GM21423 (cell line): Measurements from ENCODE around the gene ALG11.
"Not testable (repeated sequence)": the region's sequence is repeated elsewhere in the genome, so short reads cannot be mapped to it uniquely, and the experiment has no call there.

Source experiments
- ATAC-seq: cut with Tn5 transposase; IDR thresholded peaks from one replicate; pipeline ENCODE4 v1.9.1; 2021; ENCODE audit warnings: mild to moderate bottlenecking, moderate library complexity; ENCODE audit not compliant: unreplicated experiment

ALG11 gene, protein sequence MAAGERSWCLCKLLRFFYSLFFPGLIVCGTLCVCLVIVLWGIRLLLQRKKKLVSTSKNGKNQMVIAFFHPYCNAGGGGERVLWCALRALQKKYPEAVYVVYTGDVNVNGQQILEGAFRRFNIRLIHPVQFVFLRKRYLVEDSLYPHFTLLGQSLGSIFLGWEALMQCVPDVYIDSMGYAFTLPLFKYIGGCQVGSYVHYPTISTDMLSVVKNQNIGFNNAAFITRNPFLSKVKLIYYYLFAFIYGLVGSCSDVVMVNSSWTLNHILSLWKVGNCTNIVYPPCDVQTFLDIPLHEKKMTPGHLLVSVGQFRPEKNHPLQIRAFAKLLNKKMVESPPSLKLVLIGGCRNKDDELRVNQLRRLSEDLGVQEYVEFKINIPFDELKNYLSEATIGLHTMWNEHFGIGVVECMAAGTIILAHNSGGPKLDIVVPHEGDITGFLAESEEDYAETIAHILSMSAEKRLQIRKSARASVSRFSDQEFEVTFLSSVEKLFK

DNA sequence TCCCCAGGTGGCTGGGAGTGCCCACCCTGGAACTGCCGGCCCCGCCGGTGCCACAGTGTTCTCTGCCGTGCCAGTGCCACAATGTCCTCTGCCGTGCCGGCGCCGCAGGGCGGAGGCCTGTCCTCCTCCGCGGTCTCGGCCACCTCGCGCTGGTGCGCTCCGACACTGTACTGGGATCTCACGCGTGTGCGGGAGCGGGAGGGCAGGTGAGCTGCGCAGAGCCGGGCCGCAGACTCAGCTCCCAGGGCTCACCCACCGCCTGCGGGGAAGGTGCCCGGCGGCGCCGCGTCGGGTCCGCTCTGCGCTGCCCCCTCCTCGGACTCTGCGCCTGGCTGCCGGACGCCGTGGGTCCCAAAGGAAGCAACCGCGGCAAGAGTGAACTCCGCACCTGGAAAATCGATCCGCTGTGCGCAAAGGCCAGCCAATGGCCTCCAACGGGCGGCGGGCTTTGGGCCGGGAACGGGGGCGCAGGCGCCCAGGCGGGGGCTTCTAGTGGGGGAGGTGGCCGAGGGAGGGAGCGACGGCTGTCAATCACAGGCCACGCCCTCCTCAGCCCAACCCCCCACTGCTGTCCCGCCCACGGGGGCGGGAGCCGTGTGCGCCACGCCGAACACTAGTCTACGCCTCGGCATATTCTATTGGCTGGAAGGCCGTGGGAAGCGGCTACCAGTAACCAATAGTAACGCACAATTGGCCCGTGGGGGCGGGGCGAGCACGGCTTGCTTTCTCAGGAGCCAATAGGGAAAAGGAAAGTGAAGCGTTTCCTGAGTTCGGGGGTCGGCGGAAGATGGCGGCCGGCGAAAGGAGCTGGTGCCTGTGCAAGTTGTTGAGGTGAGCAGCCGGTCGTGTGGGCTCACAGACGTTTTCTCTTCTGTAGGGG lies at the start of gene ALG11:
Gene ALG11, plus strand, starts transcription at position 767 of the 880 bp plus-strand sequence. Its CDS starts 21 bp downstream, at position 788.
- ATAC-seq, result peak; percentile 100

DNA sequence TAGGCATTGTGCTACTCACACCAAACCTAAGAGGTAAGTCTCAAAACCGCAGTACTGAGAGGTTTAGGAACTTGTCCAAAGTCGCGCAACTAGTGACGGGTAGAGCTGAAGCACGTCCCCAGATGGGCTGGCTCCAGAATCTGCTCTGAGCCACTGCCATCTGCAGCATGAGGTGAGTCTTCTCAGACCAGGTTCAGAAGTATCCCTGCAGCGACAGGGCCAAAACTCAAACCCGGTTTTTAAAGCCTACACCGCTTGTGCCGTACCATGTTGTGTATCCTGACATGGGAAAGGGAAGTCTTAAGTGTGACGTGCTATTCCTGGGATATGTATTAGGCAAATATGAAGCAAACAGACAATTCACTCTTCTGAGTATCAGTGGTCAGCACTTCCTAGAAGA lies 46.0 kb upstream of the ALG11 start:
- no peak for ATAC-seq

DNA sequence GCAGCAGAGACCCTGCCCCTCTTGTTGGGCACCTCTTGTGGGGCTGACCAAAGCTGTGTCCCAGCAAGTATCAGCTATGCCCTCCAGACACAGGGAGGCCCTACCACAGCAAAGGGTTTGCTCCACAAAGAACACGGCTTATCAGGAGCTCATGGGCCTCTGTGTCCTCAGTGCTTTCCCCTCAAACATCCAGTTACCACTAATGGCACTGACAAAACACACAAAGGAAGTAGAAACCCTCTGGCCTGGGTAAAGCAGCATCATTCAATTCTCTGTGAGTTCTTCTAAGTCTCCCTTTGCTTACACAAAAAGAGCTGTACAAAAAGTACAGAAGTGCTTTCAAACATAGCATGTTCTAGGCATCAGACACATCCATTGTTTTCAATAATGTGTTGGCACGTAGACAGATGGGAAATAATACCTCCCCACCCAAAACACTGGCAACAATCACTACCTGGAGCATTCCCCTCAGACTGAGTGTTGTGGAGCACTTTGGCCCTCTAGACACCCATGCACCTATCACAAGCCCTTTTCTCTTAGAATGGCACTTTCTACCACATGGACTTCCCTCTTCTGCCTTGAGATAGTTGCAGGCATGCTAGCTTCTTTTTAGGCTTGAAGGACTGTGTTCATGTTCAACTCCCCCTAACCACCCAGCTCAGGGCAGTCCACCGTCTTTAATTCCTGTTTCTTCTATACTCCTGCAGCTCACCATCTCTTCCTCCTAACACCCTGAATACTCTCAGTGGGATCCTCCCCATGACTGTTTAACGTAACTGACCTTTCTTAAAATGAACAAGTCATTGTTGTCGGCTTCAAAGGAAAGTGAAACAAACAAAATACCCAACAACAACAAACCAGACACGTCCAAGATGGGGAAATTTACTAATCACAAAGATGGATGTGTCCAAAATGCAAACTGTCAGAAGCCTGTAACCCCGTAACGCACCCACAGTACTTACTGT lies 44.4 kb upstream of the ALG11 start:
- ATAC-seq, result no peak

DNA sequence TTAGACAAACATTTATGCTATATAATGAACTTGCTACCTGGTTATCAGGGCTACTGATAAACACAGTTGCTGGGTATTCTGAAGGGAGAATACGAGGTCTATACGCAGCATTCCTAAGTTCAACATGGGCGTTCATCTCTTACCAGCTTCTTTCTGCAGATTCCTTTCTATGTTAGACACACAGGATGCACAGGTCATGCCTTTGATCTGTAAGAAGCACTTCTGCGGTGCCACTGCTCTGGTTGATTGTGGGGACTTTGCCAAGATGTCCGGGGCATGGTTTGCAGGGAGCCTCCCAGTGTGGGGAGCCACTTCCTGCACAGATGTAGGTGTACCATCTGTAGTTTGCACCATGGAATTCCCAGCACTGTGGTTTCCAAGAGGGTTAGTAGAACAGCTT lies 41.8 kb upstream of the ALG11 start:
- no peak for ATAC-seq

DNA sequence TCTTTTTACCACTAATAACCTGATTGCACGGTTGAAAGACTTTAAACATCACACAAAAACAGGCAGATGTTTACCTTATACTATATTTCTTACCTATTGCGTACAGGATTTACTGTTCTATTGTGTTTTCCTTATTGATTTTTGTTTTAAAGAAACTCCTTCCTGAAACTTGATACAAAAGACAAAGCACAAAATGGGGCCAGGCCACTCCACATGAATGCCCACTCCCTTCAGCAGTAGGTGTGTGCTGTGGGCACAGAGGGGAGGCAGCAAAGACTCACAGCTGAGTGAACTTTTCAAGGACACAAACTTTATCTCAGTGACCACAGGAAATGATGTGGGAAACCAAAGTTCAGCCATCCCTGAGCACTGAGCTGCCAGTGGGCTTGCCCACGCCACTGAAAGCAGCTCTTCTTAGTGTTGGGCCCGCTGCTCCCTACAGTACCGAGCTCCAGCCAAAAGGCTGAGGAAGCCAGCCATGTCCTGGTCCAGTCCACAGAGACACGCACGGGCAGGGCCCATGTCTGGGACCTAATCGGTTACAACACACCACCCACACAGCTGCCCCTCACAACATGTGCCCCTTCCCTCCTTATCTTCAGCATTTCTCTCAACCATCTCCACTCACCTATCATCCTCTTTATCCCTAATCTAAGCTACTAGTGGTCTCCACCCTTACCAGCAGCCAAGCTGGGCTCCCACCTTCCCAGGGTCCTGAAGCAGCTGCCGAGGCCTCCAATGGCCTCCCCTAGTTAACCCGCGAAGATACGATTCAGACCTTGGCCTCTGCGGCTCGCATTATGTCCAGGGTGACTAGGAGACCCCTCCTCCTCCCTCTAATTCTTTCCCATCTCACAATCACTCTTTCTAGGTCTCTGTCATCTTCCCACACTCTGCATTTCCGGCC lies 40.4 kb upstream of the ALG11 start:
- ATAC-seq, result no peak

DNA sequence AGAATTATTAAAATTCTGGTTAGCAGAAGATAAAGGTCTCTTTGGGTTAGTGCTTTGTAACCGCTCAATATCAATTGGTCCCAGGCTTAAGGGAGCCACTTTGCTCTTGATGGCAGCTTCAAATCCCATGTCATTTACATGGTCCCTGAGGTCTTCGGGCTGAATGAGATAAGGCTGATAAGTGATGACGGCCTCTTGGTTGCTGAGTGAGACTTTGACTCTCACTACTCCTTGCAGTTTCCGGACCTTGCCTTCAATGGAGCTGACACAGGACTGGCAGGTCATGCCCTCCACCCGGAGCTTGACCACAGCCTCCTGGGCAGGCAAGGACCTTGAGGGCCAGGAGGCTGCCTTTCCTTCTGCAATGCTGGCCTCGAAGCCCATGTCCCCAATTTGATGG lies 37.7 kb upstream of the ALG11 start:
- ATAC-seq, result no peak

DNA sequence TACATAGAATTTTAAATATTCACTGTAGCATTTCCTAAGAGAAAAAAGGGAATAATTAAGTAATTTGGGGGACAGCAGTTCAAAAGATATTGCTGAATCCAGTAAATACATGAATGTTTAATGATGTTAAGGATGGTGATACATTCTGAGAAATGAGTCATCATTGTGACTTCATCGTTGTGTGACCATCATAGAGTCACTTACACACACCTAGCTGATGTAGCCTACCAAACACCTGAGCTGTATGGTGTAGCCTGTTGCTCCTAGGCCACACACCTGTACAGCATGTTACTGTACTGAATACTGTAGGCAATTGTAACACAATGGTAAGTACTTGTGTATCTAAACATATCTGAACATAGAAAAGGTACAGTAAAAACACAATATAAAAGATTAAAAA lies 35.8 kb upstream of the ALG11 start:
- ATAC-seq, result no peak

DNA sequence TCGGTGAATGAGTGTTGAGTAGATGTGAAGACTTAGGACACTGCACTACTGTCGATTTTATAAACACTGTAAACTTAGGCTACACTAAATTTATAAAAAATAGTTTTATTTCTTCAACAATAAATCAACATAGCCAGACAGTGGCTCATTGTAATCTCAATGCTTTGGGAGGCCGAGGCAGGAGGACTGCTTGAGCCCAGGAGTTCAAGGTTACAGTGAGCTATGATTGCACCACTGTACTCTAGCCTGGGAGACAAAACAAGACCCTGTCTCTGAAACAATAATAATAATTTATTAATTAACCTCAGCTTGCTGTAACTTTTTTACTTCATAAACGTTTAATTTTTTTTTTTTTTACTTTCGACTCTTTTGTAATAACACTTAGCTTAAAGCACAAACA lies 35.3 kb upstream of the ALG11 start:
- ATAC-seq, result no peak

DNA sequence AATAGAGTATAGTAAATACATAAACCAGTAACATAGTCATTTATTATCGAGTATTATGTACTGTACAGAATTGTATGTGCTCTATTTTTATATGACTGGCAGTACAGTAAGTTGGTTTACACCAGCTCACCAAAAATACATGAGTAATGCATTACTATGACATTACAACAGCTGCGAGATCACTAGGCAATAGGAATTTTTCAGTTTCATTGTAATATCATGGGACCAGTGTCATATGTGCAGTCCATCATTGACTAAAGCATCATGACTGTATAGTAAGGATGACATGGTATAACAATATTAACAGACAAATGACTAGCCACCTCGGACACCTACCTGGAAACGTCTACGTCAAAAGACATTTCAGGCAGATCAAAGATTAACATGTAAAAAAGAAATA lies 34.6 kb upstream of the ALG11 start:
- ATAC-seq, result no peak

DNA sequence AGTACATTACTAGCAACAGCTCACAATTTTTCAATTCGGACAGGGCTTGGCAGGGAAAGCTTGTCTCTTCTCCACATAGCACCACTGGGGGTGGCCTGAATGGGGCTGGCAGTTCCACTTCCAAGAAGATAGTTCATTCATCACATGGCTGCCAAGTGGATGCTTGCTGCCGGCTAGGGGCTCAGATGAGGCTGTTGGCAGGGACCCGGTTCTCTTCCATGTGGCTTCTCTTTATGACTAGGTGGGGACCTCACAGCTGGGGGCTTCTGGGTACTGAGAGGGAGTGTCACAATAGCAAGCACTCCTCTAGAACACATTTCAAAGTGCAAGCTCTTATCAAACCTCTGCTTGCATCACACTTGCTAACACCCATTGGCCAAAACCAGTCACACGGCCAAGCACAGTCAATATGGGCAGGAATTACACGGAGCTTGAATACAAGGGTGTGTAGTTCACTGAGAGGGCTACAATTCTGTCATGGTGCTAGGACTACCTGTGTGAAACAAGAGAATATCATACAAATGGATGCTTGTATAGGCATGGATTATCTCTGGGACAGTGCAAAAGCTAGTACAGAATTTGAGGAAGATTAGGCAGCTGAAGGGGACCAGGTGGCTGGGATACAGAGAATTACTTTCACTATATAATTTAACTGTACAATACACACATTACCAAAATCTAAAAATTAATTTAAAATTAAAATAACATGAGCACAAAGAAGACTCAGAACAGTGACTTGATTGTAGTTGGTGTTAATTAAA lies 33.2 kb upstream of the ALG11 start:
- ATAC-seq, result no peak

DNA sequence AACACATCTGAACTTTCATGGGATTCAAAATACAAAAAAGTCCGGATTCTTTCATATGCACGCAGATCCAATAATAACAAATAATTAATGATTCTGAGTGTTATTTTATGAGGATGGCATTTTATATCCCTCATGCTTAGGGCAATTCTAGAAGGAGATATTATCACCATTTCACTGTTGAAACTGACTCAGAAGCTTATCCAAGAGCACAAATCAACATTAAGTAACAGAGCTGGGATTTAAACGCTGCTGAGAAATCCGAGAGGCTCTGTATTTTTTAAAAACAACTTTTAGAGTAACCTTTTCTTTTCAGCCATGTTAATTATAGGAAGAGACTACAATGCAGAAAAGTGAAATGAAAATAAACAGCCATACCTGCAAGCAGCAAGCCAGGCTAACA lies 31.3 kb upstream of the ALG11 start:
- ATAC-seq, result no peak

DNA sequence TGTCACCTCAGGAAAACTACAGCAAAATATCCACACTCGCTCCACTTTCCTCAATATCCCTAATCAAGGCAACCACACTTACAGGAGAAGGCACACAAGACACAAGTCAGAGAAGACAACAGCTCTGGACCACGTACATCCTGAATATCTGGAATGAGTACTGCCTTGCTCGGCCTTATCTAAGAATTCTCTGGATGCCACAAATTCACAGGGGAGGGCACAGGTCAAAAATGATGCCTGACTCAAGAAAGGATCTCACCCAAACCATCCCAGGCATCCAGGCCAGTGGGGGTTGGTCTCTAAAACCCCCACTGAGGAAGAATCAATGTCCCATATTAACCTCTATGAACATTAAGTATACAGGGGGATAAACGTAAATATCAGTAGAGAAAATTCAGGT lies 30.8 kb upstream of the ALG11 start:
- no peak for ATAC-seq

DNA sequence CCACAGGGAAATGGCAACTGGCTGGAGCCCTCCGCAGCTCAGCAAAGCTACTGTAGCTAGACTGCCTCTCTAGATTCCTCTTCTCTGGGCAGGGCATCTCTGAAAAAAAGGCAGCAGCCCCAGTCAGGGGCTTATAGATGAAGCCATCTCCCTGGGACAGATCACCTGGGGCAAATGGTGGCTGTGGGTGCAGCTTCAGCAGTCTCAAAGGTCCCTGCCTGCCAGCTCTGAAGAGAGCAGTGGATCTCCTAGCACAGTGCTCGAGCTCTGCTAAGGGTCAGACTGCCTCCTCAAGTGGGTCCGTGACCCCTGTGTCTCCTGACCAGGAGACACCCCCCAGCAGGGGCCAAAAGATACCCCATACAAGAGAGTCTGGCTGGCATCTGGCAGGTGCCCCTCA lies 28.9 kb upstream of the ALG11 start:
- not testable (repeated sequence) for ATAC-seq

DNA sequence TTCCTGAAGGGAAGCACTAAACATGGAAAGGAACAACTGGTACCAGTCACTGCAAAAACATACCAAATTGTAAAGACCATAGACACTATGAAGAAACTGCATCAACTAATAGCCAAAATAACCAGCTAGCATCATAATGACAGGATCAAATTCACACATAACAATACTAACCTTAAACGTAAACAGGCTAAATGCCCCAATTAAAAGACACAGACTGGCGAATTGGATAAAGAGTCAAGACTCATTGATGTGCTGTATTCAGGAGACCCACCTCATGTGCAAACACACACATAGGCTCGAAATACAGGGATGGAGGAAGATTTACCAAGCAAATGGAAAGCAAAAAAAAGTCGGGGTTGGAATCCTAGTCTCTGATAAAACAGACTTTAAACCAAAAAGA lies 27.3 kb upstream of the ALG11 start:
- ATAC-seq, result not testable (repeated sequence)

DNA sequence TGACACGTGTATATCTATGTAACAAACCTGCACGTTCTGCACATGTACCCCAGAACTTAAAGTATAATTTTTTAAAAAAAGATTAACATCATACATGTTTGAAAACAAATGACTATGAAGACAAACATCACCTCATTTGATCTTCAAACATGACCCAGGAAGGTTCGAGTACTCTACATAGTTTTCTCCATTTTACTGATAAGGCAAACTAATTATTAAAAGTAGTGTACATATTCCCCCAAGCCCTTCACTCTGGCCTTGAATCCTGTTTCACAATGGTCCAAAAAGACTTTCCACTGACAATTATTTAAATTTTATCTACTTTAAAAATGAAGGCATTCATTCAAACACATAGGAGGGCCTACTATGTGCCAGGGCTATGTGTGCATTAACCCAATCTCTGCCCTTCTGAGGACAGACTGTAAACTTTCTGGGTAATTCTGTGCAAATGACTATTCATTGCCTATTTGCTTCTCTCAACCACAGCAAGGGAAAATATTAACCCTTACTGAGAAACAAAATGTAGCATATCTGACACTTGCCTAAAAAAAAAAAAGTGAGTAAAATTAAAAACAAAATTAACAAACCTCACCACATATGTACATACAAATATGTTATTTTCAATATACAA lies 23.1 kb upstream of the ALG11 start:
- no peak for ATAC-seq

DNA sequence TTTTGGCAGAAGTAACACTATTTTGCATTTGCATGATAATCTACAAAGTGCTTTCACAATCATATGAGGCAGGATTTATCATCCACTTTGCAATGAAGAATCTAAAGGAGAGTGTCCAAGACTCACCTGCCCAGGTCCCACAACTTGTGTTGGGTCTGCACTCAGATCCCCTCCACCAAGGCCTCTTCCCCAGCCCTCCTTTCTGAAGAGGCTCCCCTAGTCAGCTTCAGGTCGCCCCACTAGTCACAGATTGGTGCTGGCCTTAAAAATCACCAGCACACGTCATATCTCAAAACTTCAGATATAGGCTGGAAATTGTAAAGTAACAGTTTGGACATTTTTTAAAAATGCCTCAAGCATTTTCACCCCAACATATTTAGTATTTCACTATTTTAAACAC lies 18.5 kb upstream of the ALG11 start:
- no peak for ATAC-seq

DNA sequence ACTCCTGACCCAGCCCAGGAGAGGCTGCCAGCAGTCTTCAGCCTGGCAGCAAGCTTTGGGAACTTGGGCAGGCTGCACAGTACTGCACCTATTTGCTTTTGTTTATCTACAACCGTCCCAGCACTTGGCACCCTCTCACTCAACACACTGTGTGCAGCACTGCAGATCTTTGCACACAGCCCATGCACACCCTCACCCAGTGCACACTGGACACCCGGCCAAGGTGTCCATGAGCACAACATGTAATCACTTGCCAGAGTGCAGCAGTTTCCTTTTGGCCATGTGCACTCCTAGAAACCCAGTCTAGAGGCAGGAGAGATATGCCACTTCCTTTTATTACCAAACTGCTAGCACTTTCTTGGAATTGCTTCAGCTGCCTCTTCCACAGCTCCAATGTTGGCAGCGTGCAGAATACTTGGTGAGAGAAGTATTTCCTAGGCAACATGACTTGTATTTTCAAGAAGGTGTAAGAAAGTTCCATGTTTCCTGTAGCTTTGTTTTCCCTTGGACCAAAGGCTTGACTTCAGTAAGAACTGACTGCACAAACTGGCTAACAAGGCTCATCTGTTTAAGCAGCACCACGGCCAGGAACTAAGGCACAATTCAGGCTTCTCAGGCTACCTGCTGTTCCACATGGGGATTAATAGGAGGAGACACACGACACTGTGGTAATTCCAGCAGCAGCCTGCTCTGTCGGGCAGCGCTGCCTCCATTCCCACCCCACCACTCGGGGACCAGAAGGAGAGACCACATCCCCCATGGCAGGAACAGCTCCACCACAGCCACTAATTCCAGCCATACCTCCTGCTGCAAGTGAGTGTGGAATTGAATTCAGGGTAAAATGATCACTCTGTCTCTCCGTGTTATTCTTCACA lies 16.3 kb upstream of the ALG11 start:
- ATAC-seq, result no peak

DNA sequence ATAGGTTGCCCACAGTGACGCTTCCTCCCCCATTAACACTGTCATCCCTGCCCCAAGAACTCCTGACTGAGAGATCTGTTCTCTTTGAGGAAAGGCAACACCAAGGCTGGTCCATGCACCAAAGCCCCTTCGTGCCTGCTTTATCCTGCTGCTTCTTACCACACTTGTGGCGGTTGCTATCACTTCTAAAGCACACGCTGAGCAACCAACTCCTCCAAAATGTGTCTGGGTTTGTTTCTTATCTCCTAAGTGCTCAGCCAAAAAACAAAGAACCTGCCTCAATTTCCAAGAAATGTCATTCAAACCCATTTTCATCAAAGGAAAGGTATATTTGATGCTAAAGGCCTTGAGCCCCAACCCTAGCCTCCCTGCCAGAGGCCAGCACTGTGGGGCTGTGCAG lies 15.6 kb upstream of the ALG11 start:
- ATAC-seq, result no peak
